Kidney epithelial cell (primary cell): ENCODE data around the gene U2SURP. TPM values are rescaled to one million over a fixed set of nuclear protein-coding genes. Genes with fewer than 3 reads are reported as not detected.

Experiments used
- DNase-seq: peaks from one replicate; pipeline ENCODE4 v3.0.0-alpha.2; 2010; ENCODE audit warnings: low read depth
- H3K27me3 ChIP-seq: 2 replicates; pipeline ENCODE4 v1.6.0; 2011; ENCODE audit warnings: low read length; ENCODE audit not compliant: control insufficient read depth, insufficient read depth
- H3K36me3 ChIP-seq: 2 replicates; pipeline ENCODE4 v1.5.1; 2011; ENCODE audit warnings: low read length; ENCODE audit not compliant: control insufficient read depth, insufficient read depth
- H3K4me3 ChIP-seq: 2 replicates; pipeline ENCODE4 v1.5.1; 2011; ENCODE audit warnings: low read depth, mild to moderate bottlenecking, control low read depth, low read length
- total RNA-seq: library from RNA; depleted of rRNA; stranded (reverse); fragments of >200 nt; gene quantifications from 2 replicates; pipeline ENCODE4 v1.2.3, GENCODE V29; 2015
- TF ChIP-seq, protein P1 (sequence below): IDR thresholded peaks from 2 replicates; pipeline ENCODE4 v1.5.1; 2011; ENCODE audit warnings: mild to moderate bottlenecking, moderate library complexity, low read length, control low read depth, inconsistent platforms; ENCODE audit not compliant: insufficient read depth, poor library complexity, severe bottlenecking

U2SURP gene
- total RNA-seq, 1 donor from 2014 or later, result 60.6 TPM

GRCh38 chr3:142965581-142965980, 35.8 kb upstream of the U2SURP start:
- H3K4me3 ChIP-seq, result no peak overlapping the region
- DNase-seq, result no peak
- TF ChIP-seq, protein P1, sequence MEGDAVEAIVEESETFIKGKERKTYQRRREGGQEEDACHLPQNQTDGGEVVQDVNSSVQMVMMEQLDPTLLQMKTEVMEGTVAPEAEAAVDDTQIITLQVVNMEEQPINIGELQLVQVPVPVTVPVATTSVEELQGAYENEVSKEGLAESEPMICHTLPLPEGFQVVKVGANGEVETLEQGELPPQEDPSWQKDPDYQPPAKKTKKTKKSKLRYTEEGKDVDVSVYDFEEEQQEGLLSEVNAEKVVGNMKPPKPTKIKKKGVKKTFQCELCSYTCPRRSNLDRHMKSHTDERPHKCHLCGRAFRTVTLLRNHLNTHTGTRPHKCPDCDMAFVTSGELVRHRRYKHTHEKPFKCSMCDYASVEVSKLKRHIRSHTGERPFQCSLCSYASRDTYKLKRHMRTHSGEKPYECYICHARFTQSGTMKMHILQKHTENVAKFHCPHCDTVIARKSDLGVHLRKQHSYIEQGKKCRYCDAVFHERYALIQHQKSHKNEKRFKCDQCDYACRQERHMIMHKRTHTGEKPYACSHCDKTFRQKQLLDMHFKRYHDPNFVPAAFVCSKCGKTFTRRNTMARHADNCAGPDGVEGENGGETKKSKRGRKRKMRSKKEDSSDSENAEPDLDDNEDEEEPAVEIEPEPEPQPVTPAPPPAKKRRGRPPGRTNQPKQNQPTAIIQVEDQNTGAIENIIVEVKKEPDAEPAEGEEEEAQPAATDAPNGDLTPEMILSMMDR, result no peak
- no peaks in the 10 kb centered on the region for H3K36me3 ChIP-seq
- H3K27me3 ChIP-seq, result peaks cover 10% of the 10 kb centered on the region

DNA sequence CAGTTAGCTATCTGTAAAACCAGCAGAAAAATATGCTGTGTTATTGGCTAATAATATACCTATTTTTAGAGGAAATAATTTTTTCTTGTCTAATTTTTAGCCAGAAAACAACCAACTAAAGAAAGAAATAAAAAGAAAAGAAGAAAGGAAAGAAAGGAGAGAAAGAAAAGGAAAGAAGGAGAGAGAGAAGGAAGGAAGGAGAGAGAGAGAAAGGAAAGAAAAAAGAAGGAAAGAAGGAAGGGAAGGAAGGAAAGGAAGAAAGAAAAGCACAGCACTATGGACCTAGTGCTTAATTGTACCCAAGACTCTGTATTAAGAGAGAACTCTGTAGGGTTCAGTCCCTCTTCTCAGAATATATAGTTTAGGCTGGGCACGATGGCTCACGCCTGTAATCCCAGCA, 34.6 kb upstream of the U2SURP start:
- Histone ChIP-seq H3K36me3 (no peaks in the 10 kb centered on the region), H3K27me3 (peaks cover 10% of the 10 kb centered on the region), H3K4me3 (no peak overlapping the region)
- DNase-seq, result no peak
- TF ChIP-seq, protein P1, result no peak

DNA sequence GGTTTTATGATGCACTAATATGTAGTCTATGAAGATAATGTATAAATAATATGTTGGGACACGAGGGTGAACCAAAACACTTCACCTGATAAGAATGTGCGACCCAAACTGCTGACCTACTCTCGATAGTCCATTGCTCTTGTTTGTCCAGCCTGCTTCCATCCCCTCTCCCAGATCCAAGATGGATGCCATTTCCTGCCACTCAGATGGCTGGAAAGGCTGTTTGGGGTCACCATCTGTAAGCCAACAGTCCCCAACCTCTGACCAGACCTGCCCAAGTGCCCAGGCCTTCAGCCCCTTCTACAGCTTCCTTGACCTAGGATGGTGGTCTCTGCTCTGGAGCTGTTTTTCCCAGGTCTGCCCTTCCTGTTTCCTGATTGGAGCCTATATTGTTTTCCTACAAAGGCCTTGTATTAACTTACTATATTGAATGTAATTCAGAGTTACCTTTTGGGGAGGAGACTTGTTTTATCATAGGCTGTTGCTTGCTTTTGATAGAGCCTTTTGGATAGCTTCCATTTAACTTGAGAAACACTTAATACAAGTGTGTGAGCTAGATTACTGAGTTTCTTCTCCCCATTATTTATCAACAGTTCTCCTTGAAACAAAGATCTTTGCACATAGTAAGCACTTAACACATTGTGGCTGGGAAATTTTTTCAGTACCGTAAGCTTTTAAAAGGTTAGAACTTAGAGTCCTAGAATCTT, 32.9 kb upstream of the U2SURP start:
- H3K4me3 ChIP-seq, result no peak overlapping the region
- peaks cover 4% of the 10 kb centered on the region for H3K27me3 ChIP-seq
- H3K36me3 ChIP-seq, result no peaks in the 10 kb centered on the region
- DNase-seq, result no peak
- TF ChIP-seq, protein P1, result no peak

GRCh38 chr3:142971431-142971830, 29.9 kb upstream of the U2SURP start:
- DNase-seq, result no peak
- no peaks in the 10 kb centered on the region for H3K27me3 ChIP-seq
- no peaks in the 10 kb centered on the region for H3K36me3 ChIP-seq
- no peak overlapping the region for H3K4me3 ChIP-seq
- TF ChIP-seq, protein P1, result no peak

DNA sequence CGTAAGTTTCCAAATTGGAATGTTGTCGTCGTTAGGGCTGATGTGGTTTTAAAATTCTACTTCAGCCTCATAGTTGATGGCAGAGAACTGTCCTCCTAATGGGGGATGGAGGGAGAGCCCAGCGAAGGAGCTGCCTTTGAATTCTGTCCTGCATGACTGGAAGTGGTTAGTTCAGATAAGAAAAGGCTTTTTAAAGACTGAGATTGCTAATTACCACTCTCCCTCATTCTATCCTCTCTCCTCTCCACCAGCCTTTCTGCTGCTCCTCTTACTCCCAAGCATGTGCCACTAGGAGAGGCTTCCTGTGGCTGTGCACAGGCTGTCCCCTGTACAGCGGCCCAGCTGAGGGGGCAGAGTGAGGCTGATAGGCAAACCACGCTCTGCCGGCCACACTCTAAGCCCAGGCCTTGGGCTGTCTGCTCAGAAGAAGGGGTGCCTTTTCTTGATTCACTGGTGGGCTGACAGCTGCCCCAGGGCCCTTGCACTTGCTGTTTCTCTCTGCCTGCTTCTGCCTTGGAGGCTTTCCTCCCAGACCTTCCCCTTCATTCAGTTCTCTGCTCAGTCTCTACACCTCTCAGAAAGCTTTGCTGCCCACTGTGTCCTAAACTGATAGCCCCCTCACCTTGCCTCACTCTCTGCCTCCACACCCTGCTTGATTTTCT, 29.1 kb upstream of the U2SURP start:
- TF ChIP-seq, protein P1, result no peak
- H3K4me3 ChIP-seq, result no peak overlapping the region
- H3K36me3 ChIP-seq, result no peaks in the 10 kb centered on the region
- no peaks in the 10 kb centered on the region for H3K27me3 ChIP-seq
- no peak for DNase-seq
